Neuronal stem cell (in vitro differentiated cells): ENCODE results near the gene NDUFB3.

Experiments used
- DNase-seq: peaks from one replicate; pipeline ENCODE4 v3.0.0-alpha.2; 2013; ENCODE audit warnings: low spot score
- H2AFZ ChIP-seq: one replicate; pipeline ENCODE4 v1.6.1; 2013; ENCODE audit warnings: mild to moderate bottlenecking, low read length, inconsistent platforms
- H2AK5ac ChIP-seq: 2 replicates; pipeline ENCODE4 v1.6.1; 2013; ENCODE audit warnings: low read depth, mild to moderate bottlenecking, inconsistent platforms, low read length, moderate library complexity, mixed read lengths
- H2BK120ac ChIP-seq: 2 replicates; pipeline ENCODE4 v1.6.1; 2013; ENCODE audit warnings: low read depth, mild to moderate bottlenecking, inconsistent platforms, low read length, moderate library complexity, mixed read lengths
- H2BK12ac ChIP-seq: one replicate; pipeline ENCODE4 v1.6.1; 2013; ENCODE audit warnings: low read length, inconsistent platforms
- H2BK15ac ChIP-seq: 2 replicates; pipeline ENCODE4 v1.6.1; 2013; ENCODE audit warnings: mild to moderate bottlenecking, low read length, inconsistent platforms, mixed read lengths
- H2BK5ac ChIP-seq: one replicate; pipeline ENCODE4 v1.6.1; 2013; ENCODE audit warnings: inconsistent platforms, mild to moderate bottlenecking, low read length, moderate library complexity
- H3K14ac ChIP-seq: one replicate; pipeline ENCODE4 v1.6.1; 2013; ENCODE audit warnings: low read length, inconsistent platforms
- H3K18ac ChIP-seq: 2 replicates; pipeline ENCODE4 v1.6.1; 2013; ENCODE audit warnings: low read length, inconsistent platforms
- H3K23ac ChIP-seq: 2 replicates; pipeline ENCODE4 v1.6.1; 2013; ENCODE audit warnings: low read depth, mild to moderate bottlenecking, mixed read lengths, low read length, inconsistent platforms; ENCODE audit not compliant: poor library complexity
- H3K27ac ChIP-seq: replicated peaks from 3 replicates; pipeline ENCODE4 v1.5.1; 2013; ENCODE audit warnings: low read length, inconsistent platforms
- H3K27me3 ChIP-seq, 3 experiments: 2 replicates each; pipeline ENCODE4 v1.6.1; 2013; ENCODE audit warnings: low read length in 3 of 3, mild to moderate bottlenecking in 2 of 3, inconsistent platforms in 1 of 3, low read depth in 1 of 3, mixed read lengths in 1 of 3, moderate library complexity in 1 of 3; ENCODE audit not compliant: control insufficient read depth in 3 of 3, insufficient read depth in 3 of 3
- H3K36me3 ChIP-seq, 2 donors: replicated peaks in 1 of 2; 2 replicates each; pipeline ENCODE4 v1.6.1; 2013; ENCODE audit warnings: low read length in 2 of 2; ENCODE audit not compliant: control insufficient read depth in 2 of 2, insufficient read depth in 2 of 2
- H3K4ac ChIP-seq: 2 replicates; pipeline ENCODE4 v1.6.1; 2013; ENCODE audit warnings: inconsistent platforms, mild to moderate bottlenecking, low read length, moderate library complexity
- H3K4me1 ChIP-seq, 2 donors: 1 replicate in 1 of 2; 2 replicates in 1 of 2; pipeline ENCODE4 v1.6.1; 2013; ENCODE audit warnings: low read length in 2 of 2, low read depth in 1 of 2; ENCODE audit not compliant: control insufficient read depth in 2 of 2, insufficient read depth in 1 of 2
- H3K4me2 ChIP-seq: one replicate; pipeline ENCODE4 v1.6.1; 2013; ENCODE audit warnings: mild to moderate bottlenecking, low read length, inconsistent platforms; ENCODE audit not compliant: insufficient read depth, poor library complexity, severe bottlenecking
- H3K4me3 ChIP-seq, 2 donors: 2 replicates each; pipeline ENCODE4 v1.5.1; 2013; ENCODE audit warnings: low read length in 2 of 2, mild to moderate bottlenecking in 2 of 2, inconsistent platforms in 1 of 2, moderate library complexity in 1 of 2
- H3K79me1 ChIP-seq: one replicate; pipeline ENCODE4 v1.6.1; 2013; ENCODE audit warnings: low read depth, mild to moderate bottlenecking, inconsistent platforms, low read length, moderate library complexity
- H3K9ac ChIP-seq: one replicate; pipeline ENCODE4 v1.6.1; 2013; ENCODE audit warnings: mild to moderate bottlenecking, low read depth, low read length, inconsistent platforms; ENCODE audit not compliant: poor library complexity
- H3K9me3 ChIP-seq, 2 donors: replicated peaks in 1 of 2; 2 replicates each; pipeline versions ENCODE3 to v1.6.1; 2013; ENCODE audit warnings: low read length in 2 of 2, mild to moderate bottlenecking in 2 of 2, inconsistent platforms in 1 of 2, low read depth in 1 of 2, mixed read lengths in 1 of 2, moderate library complexity in 1 of 2; ENCODE audit not compliant: control insufficient read depth in 2 of 2, insufficient read depth in 1 of 2
- H4K8ac ChIP-seq: one replicate; pipeline ENCODE4 v1.6.1; 2013; ENCODE audit warnings: low read depth, mild to moderate bottlenecking, inconsistent platforms, low read length, moderate library complexity
- H4K91ac ChIP-seq: one replicate; pipeline ENCODE4 v1.6.1; 2013; ENCODE audit warnings: low read length, low read depth, mild to moderate bottlenecking, inconsistent platforms; ENCODE audit not compliant: poor library complexity
- WGBS, 2 donors: extraction: QIAGEN DNeasy Blood & Tissue Kit; methylation state at CpG; one replicate each; pipeline ENCODE4 v1.1.7; 2013; ENCODE audit warnings: missing lambda C conversion rate in 2 of 2, mixed read lengths in 1 of 2; ENCODE audit not compliant: insufficient read length in 2 of 2, insufficient replicate concordance in 1 of 2; ENCODE audit errors: extremely low coverage in 2 of 2; 5-methylcytosine and 5-hydroxymethylcytosine counted together

NDUFB3 gene

DNA sequence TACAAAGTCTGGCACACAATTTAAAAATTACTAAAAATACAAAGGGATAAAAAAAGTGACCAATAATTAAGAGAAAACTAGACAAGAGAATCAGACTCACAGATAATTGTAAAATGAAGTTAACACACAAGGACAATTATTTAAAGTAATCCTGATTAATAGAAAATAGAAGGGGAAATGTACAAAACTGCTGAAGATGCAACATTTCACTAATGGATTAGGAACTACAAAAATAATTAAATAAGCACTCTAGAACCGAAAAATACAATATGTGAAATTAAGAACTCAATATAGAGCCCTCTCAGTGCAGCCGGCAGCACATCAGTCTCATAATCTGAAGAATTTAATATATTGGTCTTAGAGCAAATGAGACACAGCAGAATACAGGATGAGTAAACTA lies 24.9 kb upstream of the NDUFB3 start:
- no peak overlapping the region for H3K4ac ChIP-seq
- no peaks in the 10 kb centered on the region for H3K27me3 ChIP-seq
- H3K36me3 ChIP-seq, result peaks cover 0 to 8% of the 10 kb centered on the region in 2 donors
- H3K79me1 ChIP-seq, result no peaks in the 10 kb centered on the region
- WGBS, 2 donors, result no CpG with 5 or more reads among the region's 2 CpGs
- H2BK12ac ChIP-seq, result no peak overlapping the region
- H3K4me2 ChIP-seq, result no peak overlapping the region
- no peaks in the 10 kb centered on the region for H3K4me1 ChIP-seq
- H2AFZ ChIP-seq, result no peak overlapping the region
- H2BK120ac ChIP-seq, result no peak overlapping the region
- no peak overlapping the region for H3K27ac ChIP-seq
- no peak overlapping the region for H2BK15ac ChIP-seq
- H3K23ac ChIP-seq, result no peak overlapping the region
- H4K91ac ChIP-seq, result no peak overlapping the region
- no peak for DNase-seq
- H3K9ac ChIP-seq, result no peak overlapping the region
- H3K14ac ChIP-seq, result no peak overlapping the region
- peaks cover 0 to 20% of the 10 kb centered on the region in 2 donors for H3K9me3 ChIP-seq
- H4K8ac ChIP-seq, result no peak overlapping the region
- H2AK5ac ChIP-seq, result no peak overlapping the region
- H3K4me3 ChIP-seq, result no peak overlapping the region
- no peak overlapping the region for H3K18ac ChIP-seq
- no peak overlapping the region for H2BK5ac ChIP-seq

DNA sequence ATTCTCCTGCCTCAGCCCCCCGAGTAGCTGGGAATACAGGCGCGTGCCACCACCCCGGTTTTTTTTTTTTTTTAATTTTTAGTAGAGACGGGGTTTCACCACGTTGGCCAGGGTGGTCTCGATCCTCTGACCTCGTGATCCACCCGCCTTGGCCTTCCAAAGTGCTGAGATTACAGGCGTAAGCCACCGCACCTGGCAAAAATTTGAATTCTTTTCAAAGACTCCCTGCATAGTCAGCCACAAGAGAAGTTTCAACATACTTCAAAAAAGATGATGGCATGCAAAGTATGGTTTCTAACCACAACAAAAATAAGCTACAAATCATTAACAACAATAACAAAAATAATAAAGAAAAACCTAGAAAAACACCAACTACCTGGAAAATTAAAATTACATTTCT lies 22.3 kb upstream of the NDUFB3 start:
- no peak overlapping the region for H2BK12ac ChIP-seq
- H2AFZ ChIP-seq, result no peak overlapping the region
- H3K79me1 ChIP-seq, result no peaks in the 10 kb centered on the region
- no peak overlapping the region for H3K14ac ChIP-seq
- H3K27ac ChIP-seq, result no peak overlapping the region
- H4K91ac ChIP-seq, result no peak overlapping the region
- H3K4me1 ChIP-seq, result no peaks in the 10 kb centered on the region
- no peak overlapping the region for H3K18ac ChIP-seq
- no peak overlapping the region for H3K9ac ChIP-seq
- H3K4ac ChIP-seq, result no peak overlapping the region
- no CpG with 5 or more reads among the region's 11 CpGs for WGBS, 2 donors
- H3K23ac ChIP-seq, result no peak overlapping the region
- H3K4me3 ChIP-seq, result no peak overlapping the region
- no peaks in the 10 kb centered on the region for H3K27me3 ChIP-seq
- H3K4me2 ChIP-seq, result no peak overlapping the region
- no peak overlapping the region for H2AK5ac ChIP-seq
- no peak overlapping the region for H4K8ac ChIP-seq
- peaks cover 0 to 13% of the 10 kb centered on the region in 2 donors for H3K9me3 ChIP-seq
- no peak overlapping the region for H2BK5ac ChIP-seq
- no peak overlapping the region for H2BK15ac ChIP-seq
- no peak overlapping the region for H2BK120ac ChIP-seq
- DNase-seq, result no peak
- no peaks in the 10 kb centered on the region for H3K36me3 ChIP-seq

- H3K4me3 ChIP-seq, result no peak overlapping the region
- H2AK5ac ChIP-seq, result no peak overlapping the region
- H2BK120ac ChIP-seq, result no peak overlapping the region
- no peaks in the 10 kb centered on the region for H3K27me3 ChIP-seq
- no peak overlapping the region for H3K14ac ChIP-seq
- H3K4ac ChIP-seq, result no peak overlapping the region
- no peak overlapping the region for H3K9ac ChIP-seq
- no peak overlapping the region for H3K23ac ChIP-seq
- no peak overlapping the region for H2AFZ ChIP-seq
- no peaks in the 10 kb centered on the region for H3K79me1 ChIP-seq
- H3K18ac ChIP-seq, result no peak overlapping the region
- DNase-seq, result no peak
- H2BK5ac ChIP-seq, result no peak overlapping the region
- no peak overlapping the region for H2BK12ac ChIP-seq
- no peak overlapping the region for H3K4me2 ChIP-seq
- H3K36me3 ChIP-seq, result peaks cover 0 to 2% of the 10 kb centered on the region in 2 donors
- H2BK15ac ChIP-seq, result no peak overlapping the region
- H3K4me1 ChIP-seq, result no peaks in the 10 kb centered on the region
- no peaks in the 10 kb centered on the region for H3K9me3 ChIP-seq
- no CpG with 5 or more reads among the region's 2 CpGs for WGBS, 2 donors
- no peak overlapping the region for H4K91ac ChIP-seq
- H3K27ac ChIP-seq, result no peak overlapping the region
- H4K8ac ChIP-seq, result no peak overlapping the region
Measured at GRCh38 chr2:201057087-201057521, 14.7 kb upstream of the NDUFB3 start.

- no peak overlapping the region for H3K23ac ChIP-seq
- no CpG with 5 or more reads among the region's 4 CpGs for WGBS, 2 donors
- H2AK5ac ChIP-seq, result no peak overlapping the region
- no peaks in the 10 kb centered on the region for H3K27me3 ChIP-seq
- no peak for DNase-seq
- H3K4ac ChIP-seq, result no peak overlapping the region
- no peak overlapping the region for H3K14ac ChIP-seq
- H2BK5ac ChIP-seq, result no peak overlapping the region
- no peak overlapping the region for H3K4me2 ChIP-seq
- H3K9me3 ChIP-seq, result no peaks in the 10 kb centered on the region
- H3K4me1 ChIP-seq, result no peaks in the 10 kb centered on the region
- no peak overlapping the region for H4K8ac ChIP-seq
- no peak overlapping the region for H2BK12ac ChIP-seq
- no peak overlapping the region for H3K18ac ChIP-seq
- H3K27ac ChIP-seq, result no peak overlapping the region
- H4K91ac ChIP-seq, result no peak overlapping the region
- H3K36me3 ChIP-seq, result peaks cover 0 to 2% of the 10 kb centered on the region in 2 donors
- no peak overlapping the region for H2AFZ ChIP-seq
- no peak overlapping the region for H2BK120ac ChIP-seq
- H3K4me3 ChIP-seq, result no peak overlapping the region
- no peaks in the 10 kb centered on the region for H3K79me1 ChIP-seq
- H2BK15ac ChIP-seq, result no peak overlapping the region
- H3K9ac ChIP-seq, result no peak overlapping the region
Measured at GRCh38 chr2:201057715-201058248, 14.0 kb upstream of the NDUFB3 start.
